Measurements from ENCODE around the gene DENND1A.
A peak's percentile ranks its signal among the peaks of the same experiment; 100 is the strongest.

Gene DENND1A

GRCh38 chr9:123863164-123863855 lies 66.6 kb downstream of the DENND1A start:
- no peak for DNase-seq (ENCODE audit: low read depth)

GRCh38 chr9:123861756-123862120 lies 68.2 kb downstream of the DENND1A start:
- no peak for DNase-seq (ENCODE audit: low read depth)

- DNase-seq (ENCODE audit: low read depth), result no peak
Observed at GRCh38 chr9:123861086-123861755, 68.7 kb downstream of the DENND1A start.

- no peak for DNase-seq (ENCODE audit: low read depth)
Observed at GRCh38 chr9:123860603-123861002, 69.3 kb downstream of the DENND1A start.

GRCh38 chr9:123852403-123852802 lies 77.5 kb downstream of the DENND1A start:
- no peak for DNase-seq (ENCODE audit: low read depth)

GRCh38 chr9:123851851-123852250 lies 78.1 kb downstream of the DENND1A start:
- DNase-seq (ENCODE audit: low read depth), result no peak

- no peak for DNase-seq (ENCODE audit: low read depth)
Observed at GRCh38 chr9:123848447-123849085, 81.4 kb downstream of the DENND1A start.

GRCh38 chr9:123846966-123847365 lies 83.0 kb downstream of the DENND1A start:
- DNase-seq (ENCODE audit: low read depth), result no peak

GRCh38 chr9:123843703-123844102 lies 86.2 kb downstream of the DENND1A start:
- no peak for DNase-seq (ENCODE audit: low read depth)

GRCh38 chr9:123835821-123836220 lies 94.1 kb downstream of the DENND1A start:
- DNase-seq (ENCODE audit: low read depth), result no peak

- DNase-seq (ENCODE audit: low read depth), result peak; percentile 31
Observed at GRCh38 chr9:123834889-123835562, 94.9 kb downstream of the DENND1A start.

- DNase-seq (ENCODE audit: low read depth), result peak; percentile 13
Observed at GRCh38 chr9:123834218-123834888, 95.6 kb downstream of the DENND1A start.

- no peak for DNase-seq (ENCODE audit: low read depth)
Observed at GRCh38 chr9:123832858-123833650, 96.9 kb downstream of the DENND1A start.

- no peak for DNase-seq (ENCODE audit: low read depth)
Observed at GRCh38 chr9:123832176-123832575, 97.8 kb downstream of the DENND1A start.

- no peak for DNase-seq (ENCODE audit: low read depth)
Observed at GRCh38 chr9:123828449-123828848, 101.5 kb downstream of the DENND1A start.

GRCh38 chr9:123825342-123826060 lies 104.4 kb downstream of the DENND1A start:
- DNase-seq (ENCODE audit: low read depth), result peak; percentile 50

GRCh38 chr9:123823194-123823947 lies 106.6 kb downstream of the DENND1A start:
- DNase-seq (ENCODE audit: low read depth), result no peak

GRCh38 chr9:123821619-123822018 lies 108.3 kb downstream of the DENND1A start:
- no peak for DNase-seq (ENCODE audit: low read depth)

GRCh38 chr9:123820139-123820538 lies 109.8 kb downstream of the DENND1A start:
- DNase-seq (ENCODE audit: low read depth), result no peak

All from iris pigment epithelial cell (primary cell).